Cardiac fibroblast (primary cell): Measurements from ENCODE around the gene CATSPERZ.

Experiments used
- DNase-seq, 2 donors: peaks; one replicate each; pipeline versions ENCODE4 v3.0.0 to v3.0.0-alpha.2; 2010; ENCODE audit warnings: low read depth in 2 of 2
- H3K4me3 ChIP-seq, 2 donors: replicated peaks in 1 of 2; 1 replicate in 1 of 2; 2 replicates in 1 of 2; pipeline ENCODE4 v1.5.1; 2011; ENCODE audit warnings: low read depth in 2 of 2, low read length in 2 of 2, mild to moderate bottlenecking in 2 of 2, moderate library complexity in 1 of 2
- CTCF ChIP-seq: IDR thresholded peaks from one replicate; pipeline ENCODE4 v1.5.1; 2011; ENCODE audit warnings: low read depth, mild to moderate bottlenecking, low read length, inconsistent platforms

CATSPERZ gene

DNA sequence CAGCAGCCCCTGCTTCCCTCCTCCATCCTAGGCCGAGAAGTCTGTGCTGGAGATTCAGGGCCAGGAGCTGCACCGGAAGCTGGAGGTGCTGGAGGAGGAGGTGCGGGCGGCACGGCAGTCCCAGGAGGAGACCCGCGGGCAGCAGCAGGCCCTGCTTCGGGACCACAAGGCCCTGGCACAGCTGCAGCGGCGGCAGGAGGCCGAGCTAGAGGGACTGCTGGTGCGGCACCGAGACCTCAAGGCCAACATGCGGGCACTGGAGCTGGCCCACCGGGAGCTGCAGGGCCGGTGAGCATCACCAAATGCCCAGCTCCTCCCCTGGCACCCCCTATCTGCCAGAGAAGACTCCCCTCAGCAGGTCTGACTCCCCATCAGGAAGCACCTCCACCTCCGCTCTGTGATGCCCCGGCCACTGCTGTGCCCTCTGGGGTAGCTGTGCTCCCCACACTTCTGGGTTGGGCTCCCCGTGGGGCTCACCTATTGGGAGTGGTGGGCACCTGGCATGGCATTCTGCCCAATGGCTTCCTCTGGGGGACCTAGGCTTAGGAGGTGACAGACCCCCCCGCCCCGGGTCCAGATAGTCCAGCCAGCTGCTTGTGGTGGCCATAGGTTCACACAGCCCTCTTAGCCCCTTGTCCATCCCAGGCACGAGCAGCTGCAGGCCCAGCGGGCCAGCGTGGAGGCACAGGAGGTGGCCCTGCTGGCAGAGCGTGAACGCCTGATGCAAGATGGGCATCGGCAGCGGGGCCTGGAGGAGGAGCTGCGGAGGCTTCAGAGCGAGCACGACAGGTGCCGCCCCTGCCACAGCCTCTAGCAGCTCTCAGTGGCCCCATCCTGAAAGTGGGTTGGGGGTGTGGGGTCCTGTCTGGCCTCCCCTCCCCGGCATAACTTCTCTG lies 52.2 kb downstream of the CATSPERZ start:
- TF ChIP-seq CTCF: no peak

GRCh38 chr11:64352995-64353714 lies 53.0 kb downstream of the CATSPERZ start:
- TF ChIP-seq CTCF: no peak
- H3K4me3 ChIP-seq: no peak overlapping the region
- no peak for DNase-seq

More for the DNA sequence above, 52.2 kb downstream of the CATSPERZ start:
- no peak overlapping the region for H3K4me3 ChIP-seq
- DNase-seq: no peak

GRCh38 chr11:64353715-64354506 lies 53.8 kb downstream of the CATSPERZ start:
- no peak for TF ChIP-seq CTCF
- DNase-seq: no peak
- H3K4me3 ChIP-seq: no peak overlapping the region
